HepG2 (cell line): ENCODE data around the gene FAM78A.

Experiments
- CTCF ChIP-seq: sonication (generic); formaldehyde crosslinking; IDR thresholded peaks from 2 replicates; pipeline ENCODE4 v1.5.0; 2020; ENCODE audit warnings: mild to moderate bottlenecking, missing genetic modification reagents, moderate library complexity
- GABPB1 ChIP-seq: IDR thresholded peaks from 2 replicates; pipeline ENCODE4 v1.6.1; 2016; ENCODE audit warnings: mild to moderate bottlenecking, missing genetic modification reagents, moderate library complexity, missing compliant biosample characterization
- HOXD1 ChIP-seq: sonication (generic); formaldehyde crosslinking; IDR thresholded peaks from 2 replicates; pipeline ENCODE4 v1.5.0; 2020; ENCODE audit warnings: missing genetic modification reagents
- KAT8 ChIP-seq: IDR thresholded peaks from 2 replicates; pipeline ENCODE4 v1.6.1; 2016; ENCODE audit warnings: missing genetic modification reagents, missing compliant biosample characterization
- MYC ChIP-seq: sonication (generic); formaldehyde crosslinking; IDR thresholded peaks from 2 replicates; pipeline ENCODE4 v1.9.0; 2021; ENCODE audit warnings: missing genetic modification reagents, borderline replicate concordance
- POLR2AphosphoS2 ChIP-seq: IDR thresholded peaks from 2 replicates; pipeline ENCODE4 v1.6.1; 2011; ENCODE audit warnings: low read depth, low read length, improper control_type of control experiment
- TARDBP ChIP-seq: sonication (generic); formaldehyde crosslinking; IDR thresholded peaks from 2 replicates; pipeline ENCODE4 v1.8.0; 2022; ENCODE audit warnings: mild to moderate bottlenecking, missing genetic modification reagents
- U2AF1 ChIP-seq: fragments of 200-400 bp; formaldehyde crosslinking; optimal IDR thresholded peaks from 2 replicates; pipeline ENCODE3; 2017; ENCODE audit warnings: mild to moderate bottlenecking, low read depth, low read length
- ZC3H4 ChIP-seq: sonication (generic); formaldehyde crosslinking; IDR thresholded peaks from 2 replicates; pipeline ENCODE4 v1.4.0; 2020; ENCODE audit warnings: missing genetic modification reagents, borderline replicate concordance
- ZNF274 ChIP-seq: sonication (generic); formaldehyde crosslinking; IDR thresholded peaks from 2 replicates; pipeline ENCODE4 v1.5.1; 2020; ENCODE audit warnings: mild to moderate bottlenecking, missing genetic modification reagents
- ZZZ3 ChIP-seq: sonication (generic); formaldehyde crosslinking; IDR thresholded peaks from 2 replicates; pipeline ENCODE4 v1.4.0; 2020; ENCODE audit warnings: missing genetic modification reagents, mild to moderate bottlenecking, borderline replicate concordance
- TF ChIP-seq, protein P1 (sequence below), 2 experiments: sonication (generic) in 1 of 2; formaldehyde crosslinking in 1 of 2; IDR thresholded peaks; 2 replicates each; pipeline versions ENCODE4 v1.6.1 to v1.9.0; 2014 to 2022; ENCODE audit warnings: antibody characterized with exemption in 1 of 2, borderline replicate concordance in 1 of 2, inconsistent platforms in 1 of 2, low read depth in 1 of 2, missing genetic modification reagents in 1 of 2

DNA sequence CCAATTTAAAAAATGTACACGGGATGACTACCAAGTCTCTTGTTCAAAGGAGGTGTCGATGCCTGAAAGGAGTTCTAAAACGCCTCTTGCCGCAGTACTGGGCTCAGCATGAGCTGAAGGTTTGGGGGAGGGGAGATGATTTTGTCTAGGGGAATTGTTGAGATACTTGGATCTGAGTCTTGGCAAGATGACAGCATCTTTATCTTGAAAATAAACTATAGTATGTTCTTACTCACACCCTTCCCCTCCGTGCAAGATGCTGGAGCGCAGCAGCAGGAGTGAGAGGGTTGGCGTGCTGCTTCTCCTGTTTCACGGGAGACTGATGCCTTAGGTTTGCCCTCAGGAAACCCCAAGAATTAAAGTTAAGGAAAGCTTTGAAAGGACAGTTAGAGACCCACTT, 47.3 kb downstream of the FAM78A start:
- TF ChIP-seq MYC (CRISPR knock-in tag) (no peak), KAT8 (CRISPR knock-in tag) (no peak), HOXD1 (CRISPR knock-in tag) (no peak), U2AF1 (no peak), ZZZ3 (CRISPR knock-in tag) (no peak), ZNF274 (CRISPR knock-in tag) (no peak), GABPB1 (CRISPR knock-in tag) (no peak), CTCF (CRISPR knock-in tag) (no peak), ZC3H4 (no peak), POLR2AphosphoS2 (no peak), TARDBP (CRISPR knock-in tag) (no peak)
- TF ChIP-seq, protein P1, sequence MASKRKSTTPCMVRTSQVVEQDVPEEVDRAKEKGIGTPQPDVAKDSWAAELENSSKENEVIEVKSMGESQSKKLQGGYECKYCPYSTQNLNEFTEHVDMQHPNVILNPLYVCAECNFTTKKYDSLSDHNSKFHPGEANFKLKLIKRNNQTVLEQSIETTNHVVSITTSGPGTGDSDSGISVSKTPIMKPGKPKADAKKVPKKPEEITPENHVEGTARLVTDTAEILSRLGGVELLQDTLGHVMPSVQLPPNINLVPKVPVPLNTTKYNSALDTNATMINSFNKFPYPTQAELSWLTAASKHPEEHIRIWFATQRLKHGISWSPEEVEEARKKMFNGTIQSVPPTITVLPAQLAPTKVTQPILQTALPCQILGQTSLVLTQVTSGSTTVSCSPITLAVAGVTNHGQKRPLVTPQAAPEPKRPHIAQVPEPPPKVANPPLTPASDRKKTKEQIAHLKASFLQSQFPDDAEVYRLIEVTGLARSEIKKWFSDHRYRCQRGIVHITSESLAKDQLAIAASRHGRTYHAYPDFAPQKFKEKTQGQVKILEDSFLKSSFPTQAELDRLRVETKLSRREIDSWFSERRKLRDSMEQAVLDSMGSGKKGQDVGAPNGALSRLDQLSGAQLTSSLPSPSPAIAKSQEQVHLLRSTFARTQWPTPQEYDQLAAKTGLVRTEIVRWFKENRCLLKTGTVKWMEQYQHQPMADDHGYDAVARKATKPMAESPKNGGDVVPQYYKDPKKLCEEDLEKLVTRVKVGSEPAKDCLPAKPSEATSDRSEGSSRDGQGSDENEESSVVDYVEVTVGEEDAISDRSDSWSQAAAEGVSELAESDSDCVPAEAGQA (IDR thresholded peaks at IDR 0.05; ENCODE audit: low read depth), result no peak
- TF ChIP-seq, protein P1 (CRISPR knock-in tag; IDR thresholded peaks at IDR 0.05; ENCODE audit: borderline replicate concordance), result no peak
